ENCODE data around the gene LMF1. TPM values are rescaled to one million over a fixed set of nuclear protein-coding genes. Genes with fewer than 3 reads are reported as not detected.

Gene LMF1
- polyA plus RNA-seq, 3 donors: 5.9 to 14.7 (median 10.6) TPM

DNA sequence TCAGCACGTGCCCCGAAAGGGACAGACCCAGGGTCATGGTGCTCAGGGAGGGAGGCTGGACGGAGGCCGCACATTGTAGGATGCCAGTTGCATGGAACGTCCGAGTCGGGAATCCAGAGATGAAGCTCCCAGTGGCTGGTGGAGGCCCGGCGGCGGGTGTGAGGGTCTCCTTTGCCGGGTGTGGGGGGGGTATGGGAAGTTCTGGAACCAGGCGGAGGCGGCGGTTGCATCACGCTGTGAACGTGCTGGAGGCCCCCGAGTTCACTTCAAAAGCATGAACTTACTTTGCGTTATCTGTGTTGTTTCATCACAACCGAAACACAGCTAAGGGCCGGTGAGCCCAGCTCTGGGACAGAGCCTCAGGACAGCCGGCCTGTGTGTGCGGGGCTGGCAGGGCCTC, 96.9 kb downstream of the LMF1 start:
- H3K27ac ChIP-seq (ENCODE audit: low read depth in 1 of 2, low read length in 2 of 2): no peak overlapping the region
- Mint-ChIP-seq H3K4me3 (no peak overlapping the region), H3K27ac (no peak overlapping the region), H3K9me3 (peaks cover 0 to 3% (median 0%) of the 10 kb centered on the region in 7 donors), H3K36me3 (peaks cover 0 to 5% of the 10 kb centered on the region in 2 donors), H3K27me3 (ENCODE audit: low read depth in 3 of 3) (peaks cover 0 to 3% (median 2%) of the 10 kb centered on the region in 3 donors), H3K4me1 (peaks cover 17% of the 10 kb centered on the region)
- H4K20me1 ChIP-seq (ENCODE audit: insufficient read depth, low read length): no peaks in the 10 kb centered on the region
- H3K4me1 ChIP-seq (ENCODE audit: control insufficient read depth in 1 of 2, insufficient read depth in 2 of 2, low read length in 2 of 2): peaks cover 16 to 19% of the 10 kb centered on the region in 2 donors
- H3K79me2 ChIP-seq (ENCODE audit: insufficient read depth, low read length): no peaks in the 10 kb centered on the region
- no peaks in the 10 kb centered on the region for H3K36me3 ChIP-seq (replicated peaks in 1 of 2; ENCODE audit: control insufficient read depth in 1 of 2, insufficient read depth in 2 of 2, low read length in 2 of 2)
- H3K9ac ChIP-seq (ENCODE audit: insufficient read depth, low read length, poor library complexity, severe bottlenecking): no peak overlapping the region
- H2AFZ ChIP-seq (ENCODE audit: insufficient read depth, low read depth, low read length, poor library complexity, severe bottlenecking): no peak overlapping the region
- H3K27me3 ChIP-seq (ENCODE audit: control insufficient read depth in 2 of 2, insufficient read depth in 2 of 2, low read length in 2 of 2): no peaks in the 10 kb centered on the region
- WGBS (ENCODE audit: insufficient coverage): 96% methylated on average over 11 of the region's 22 CpGs
- TF ChIP-seq, protein P1, sequence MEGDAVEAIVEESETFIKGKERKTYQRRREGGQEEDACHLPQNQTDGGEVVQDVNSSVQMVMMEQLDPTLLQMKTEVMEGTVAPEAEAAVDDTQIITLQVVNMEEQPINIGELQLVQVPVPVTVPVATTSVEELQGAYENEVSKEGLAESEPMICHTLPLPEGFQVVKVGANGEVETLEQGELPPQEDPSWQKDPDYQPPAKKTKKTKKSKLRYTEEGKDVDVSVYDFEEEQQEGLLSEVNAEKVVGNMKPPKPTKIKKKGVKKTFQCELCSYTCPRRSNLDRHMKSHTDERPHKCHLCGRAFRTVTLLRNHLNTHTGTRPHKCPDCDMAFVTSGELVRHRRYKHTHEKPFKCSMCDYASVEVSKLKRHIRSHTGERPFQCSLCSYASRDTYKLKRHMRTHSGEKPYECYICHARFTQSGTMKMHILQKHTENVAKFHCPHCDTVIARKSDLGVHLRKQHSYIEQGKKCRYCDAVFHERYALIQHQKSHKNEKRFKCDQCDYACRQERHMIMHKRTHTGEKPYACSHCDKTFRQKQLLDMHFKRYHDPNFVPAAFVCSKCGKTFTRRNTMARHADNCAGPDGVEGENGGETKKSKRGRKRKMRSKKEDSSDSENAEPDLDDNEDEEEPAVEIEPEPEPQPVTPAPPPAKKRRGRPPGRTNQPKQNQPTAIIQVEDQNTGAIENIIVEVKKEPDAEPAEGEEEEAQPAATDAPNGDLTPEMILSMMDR (IDR thresholded peaks at IDR 0.05): no peak
- intact Hi-C loops (cut with micrococcal nuclease): no loop called here
- no peaks in the 10 kb centered on the region for H3K9me3 ChIP-seq (replicated peaks in 1 of 2; ENCODE audit: control insufficient read depth in 1 of 2, insufficient read depth in 1 of 2, low read length in 2 of 2)
- no peak overlapping the region for H3K4me3 ChIP-seq (replicated peaks in 1 of 3; ENCODE audit: low read depth in 2 of 3, low read length in 3 of 3)
- no peak overlapping the region for H3K4me2 ChIP-seq (replicated peaks; ENCODE audit: extremely low read depth, low read length, poor library complexity, severe bottlenecking)
- DNase-seq: no peak

DNA sequence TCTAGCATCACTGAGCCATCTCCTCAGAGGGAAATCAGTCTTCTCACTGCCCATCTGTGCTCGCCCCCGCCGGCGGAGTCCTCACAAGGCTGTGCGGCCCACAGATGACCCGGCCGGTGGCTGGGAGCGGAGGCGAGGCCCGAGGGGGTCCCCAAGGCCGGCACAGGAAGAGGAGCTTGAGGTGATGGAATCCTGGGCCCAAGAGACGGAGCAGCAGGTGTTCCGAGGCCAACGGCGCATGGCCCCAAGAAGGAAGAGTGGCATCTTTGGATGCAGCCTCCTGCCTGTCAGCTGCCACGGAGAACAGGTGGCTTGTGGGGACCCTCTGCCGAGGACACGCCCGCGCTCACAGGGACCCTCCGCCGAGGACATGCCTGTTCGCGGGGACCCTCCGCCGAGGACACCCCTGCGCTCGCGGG, 97.5 kb downstream of the LMF1 start:
- WGBS (ENCODE audit: insufficient coverage): 93% methylated on average over 26 of the region's 29 CpGs
- Mint-ChIP-seq H3K36me3 (peaks cover 0 to 5% of the 10 kb centered on the region in 2 donors), H3K27ac (no peak overlapping the region), H3K9me3 (peaks cover 0 to 3% (median 0%) of the 10 kb centered on the region in 7 donors), H3K27me3 (ENCODE audit: low read depth in 3 of 3) (peaks cover 0 to 3% (median 2%) of the 10 kb centered on the region in 3 donors), H3K4me1 (peaks cover 16% of the 10 kb centered on the region), H3K4me3 (no peak overlapping the region)
- no peaks in the 10 kb centered on the region for H3K27me3 ChIP-seq (ENCODE audit: control insufficient read depth in 2 of 2, insufficient read depth in 2 of 2, low read length in 2 of 2)
- TF ChIP-seq, protein P1 (IDR thresholded peaks at IDR 0.05): no peak
- no peak overlapping the region for H3K9ac ChIP-seq (ENCODE audit: insufficient read depth, low read length, poor library complexity, severe bottlenecking)
- H3K9me3 ChIP-seq (replicated peaks in 1 of 2; ENCODE audit: control insufficient read depth in 1 of 2, insufficient read depth in 1 of 2, low read length in 2 of 2): no peaks in the 10 kb centered on the region
- H2AFZ ChIP-seq (ENCODE audit: insufficient read depth, low read depth, low read length, poor library complexity, severe bottlenecking): no peak overlapping the region
- no peaks in the 10 kb centered on the region for H3K79me2 ChIP-seq (ENCODE audit: insufficient read depth, low read length)
- H3K36me3 ChIP-seq (replicated peaks in 1 of 2; ENCODE audit: control insufficient read depth in 1 of 2, insufficient read depth in 2 of 2, low read length in 2 of 2): no peaks in the 10 kb centered on the region
- H3K4me1 ChIP-seq (ENCODE audit: control insufficient read depth in 1 of 2, insufficient read depth in 2 of 2, low read length in 2 of 2): peaks cover 14 to 17% of the 10 kb centered on the region in 2 donors
- H3K4me2 ChIP-seq (replicated peaks; ENCODE audit: extremely low read depth, low read length, poor library complexity, severe bottlenecking): no peak overlapping the region
- no peak overlapping the region for H3K27ac ChIP-seq (ENCODE audit: low read depth in 1 of 2, low read length in 2 of 2)
- no peak overlapping the region for H3K4me3 ChIP-seq (replicated peaks in 1 of 3; ENCODE audit: low read depth in 2 of 3, low read length in 3 of 3)
- DNase-seq: no peak
- H4K20me1 ChIP-seq (ENCODE audit: insufficient read depth, low read length): no peaks in the 10 kb centered on the region
- intact Hi-C loops (cut with micrococcal nuclease): no loop called here

Data from CD14-positive monocyte (primary cell).